ENCODE measurements around the gene ROBO1. TPM values are rescaled to one million over a fixed set of nuclear protein-coding genes. Genes with fewer than 3 reads are reported as not detected.

Gene ROBO1
- total RNA-seq, 1 donor from 2014 or later = 250 TPM

GRCh38 chr3:78839693-78840092, 928.1 kb downstream of the ROBO1 start:
- no peak for DNase-seq (ENCODE audit: low spot score)
- no peaks in the 10 kb centered on the region for H3K9me3 Mint-ChIP-seq (ENCODE audit: unreplicated experiment)
- H3K4me3 Mint-ChIP-seq (ENCODE audit: unreplicated experiment) = no peak overlapping the region
- TF ChIP-seq, protein P1, sequence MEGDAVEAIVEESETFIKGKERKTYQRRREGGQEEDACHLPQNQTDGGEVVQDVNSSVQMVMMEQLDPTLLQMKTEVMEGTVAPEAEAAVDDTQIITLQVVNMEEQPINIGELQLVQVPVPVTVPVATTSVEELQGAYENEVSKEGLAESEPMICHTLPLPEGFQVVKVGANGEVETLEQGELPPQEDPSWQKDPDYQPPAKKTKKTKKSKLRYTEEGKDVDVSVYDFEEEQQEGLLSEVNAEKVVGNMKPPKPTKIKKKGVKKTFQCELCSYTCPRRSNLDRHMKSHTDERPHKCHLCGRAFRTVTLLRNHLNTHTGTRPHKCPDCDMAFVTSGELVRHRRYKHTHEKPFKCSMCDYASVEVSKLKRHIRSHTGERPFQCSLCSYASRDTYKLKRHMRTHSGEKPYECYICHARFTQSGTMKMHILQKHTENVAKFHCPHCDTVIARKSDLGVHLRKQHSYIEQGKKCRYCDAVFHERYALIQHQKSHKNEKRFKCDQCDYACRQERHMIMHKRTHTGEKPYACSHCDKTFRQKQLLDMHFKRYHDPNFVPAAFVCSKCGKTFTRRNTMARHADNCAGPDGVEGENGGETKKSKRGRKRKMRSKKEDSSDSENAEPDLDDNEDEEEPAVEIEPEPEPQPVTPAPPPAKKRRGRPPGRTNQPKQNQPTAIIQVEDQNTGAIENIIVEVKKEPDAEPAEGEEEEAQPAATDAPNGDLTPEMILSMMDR (IDR thresholded peaks at IDR 0.05; ENCODE audit: unreplicated experiment) = no peak
- peak overlapping the region; percentile 3 for H3K27ac Mint-ChIP-seq (ENCODE audit: unreplicated experiment)
- no peaks in the 10 kb centered on the region for H3K36me3 Mint-ChIP-seq (ENCODE audit: low read depth, unreplicated experiment)
- H3K4me1 Mint-ChIP-seq (ENCODE audit: unreplicated experiment) = peaks cover 11% of the 10 kb centered on the region
- no peaks in the 10 kb centered on the region for H3K27me3 Mint-ChIP-seq (ENCODE audit: unreplicated experiment)

DNA sequence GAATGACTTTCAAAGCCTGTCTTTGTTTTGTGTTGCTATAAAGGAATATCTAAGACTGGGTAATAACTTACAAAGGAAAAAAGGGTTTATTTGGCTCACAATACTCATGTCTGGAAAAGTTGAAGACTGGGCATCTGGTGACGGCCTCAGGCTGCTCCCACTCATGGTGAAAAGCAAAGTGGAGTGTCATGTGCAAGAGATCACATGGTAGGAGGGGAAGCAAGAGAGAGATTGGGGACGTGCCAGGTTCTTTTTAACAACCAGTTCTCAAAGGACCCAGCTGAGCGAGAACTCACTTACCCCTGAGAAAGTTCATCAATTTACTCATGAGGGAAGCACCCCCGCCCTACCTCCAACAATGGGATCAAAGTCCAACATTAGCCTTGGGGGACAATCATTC, 929.4 kb downstream of the ROBO1 start:
- Mint-ChIP-seq H3K27me3 (ENCODE audit: unreplicated experiment) (no peaks in the 10 kb centered on the region), H3K36me3 (ENCODE audit: low read depth, unreplicated experiment) (no peaks in the 10 kb centered on the region), H3K4me3 (ENCODE audit: unreplicated experiment) (no peak overlapping the region), H3K9me3 (ENCODE audit: unreplicated experiment) (no peaks in the 10 kb centered on the region), H3K27ac (ENCODE audit: unreplicated experiment) (no peak overlapping the region), H3K4me1 (ENCODE audit: unreplicated experiment) (peaks cover 11% of the 10 kb centered on the region)
- no peak for DNase-seq (ENCODE audit: low spot score)
- TF ChIP-seq, protein P1 (IDR thresholded peaks at IDR 0.05; ENCODE audit: unreplicated experiment) = no peak

- H3K27ac Mint-ChIP-seq (ENCODE audit: unreplicated experiment) = no peak overlapping the region
- no peak overlapping the region for H3K4me3 Mint-ChIP-seq (ENCODE audit: unreplicated experiment)
- peaks cover 4% of the 10 kb centered on the region for H3K27me3 Mint-ChIP-seq (ENCODE audit: unreplicated experiment)
- H3K9me3 Mint-ChIP-seq (ENCODE audit: unreplicated experiment) = no peaks in the 10 kb centered on the region
- TF ChIP-seq, protein P1 (IDR thresholded peaks at IDR 0.05; ENCODE audit: unreplicated experiment) = no peak
- H3K4me1 Mint-ChIP-seq (ENCODE audit: unreplicated experiment) = peaks cover 20% of the 10 kb centered on the region
- DNase-seq (ENCODE audit: low spot score) = no peak
- no peaks in the 10 kb centered on the region for H3K36me3 Mint-ChIP-seq (ENCODE audit: low read depth, unreplicated experiment)
Observed at GRCh38 chr3:78834910-78835309, 932.9 kb downstream of the ROBO1 start.

DNA sequence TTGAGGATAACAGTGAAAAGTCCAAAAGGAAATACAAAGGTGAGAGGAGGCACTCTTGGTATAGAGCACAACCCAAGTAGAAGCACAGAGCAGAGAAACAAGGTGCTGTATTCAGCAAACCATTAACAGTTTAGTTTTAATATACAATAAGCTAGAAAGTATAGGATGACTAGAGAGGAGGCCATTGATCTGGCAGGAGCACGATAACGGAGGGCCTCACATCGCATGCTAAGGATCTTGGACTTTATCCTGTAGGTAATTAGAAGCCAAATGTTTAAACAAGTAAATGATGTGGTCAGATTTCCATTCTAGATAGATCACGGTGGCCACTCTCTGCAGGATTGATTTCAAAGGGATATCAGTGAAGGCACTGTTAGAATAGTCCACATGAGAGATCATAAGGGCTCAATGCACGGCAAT, 935.0 kb downstream of the ROBO1 start:
- H3K9me3 Mint-ChIP-seq (ENCODE audit: unreplicated experiment) = no peaks in the 10 kb centered on the region
- DNase-seq (ENCODE audit: low spot score) = no peak
- TF ChIP-seq, protein P1 (IDR thresholded peaks at IDR 0.05; ENCODE audit: unreplicated experiment) = no peak
- peaks cover 4% of the 10 kb centered on the region for H3K27me3 Mint-ChIP-seq (ENCODE audit: unreplicated experiment)
- no peak overlapping the region for H3K27ac Mint-ChIP-seq (ENCODE audit: unreplicated experiment)
- H3K36me3 Mint-ChIP-seq (ENCODE audit: low read depth, unreplicated experiment) = no peaks in the 10 kb centered on the region
- peaks cover 15% of the 10 kb centered on the region for H3K4me1 Mint-ChIP-seq (ENCODE audit: unreplicated experiment)
- H3K4me3 Mint-ChIP-seq (ENCODE audit: unreplicated experiment) = no peak overlapping the region

- no peaks in the 10 kb centered on the region for H3K9me3 Mint-ChIP-seq (ENCODE audit: unreplicated experiment)
- TF ChIP-seq, protein P1 (IDR thresholded peaks at IDR 0.05; ENCODE audit: unreplicated experiment) = no peak
- H3K27ac Mint-ChIP-seq (ENCODE audit: unreplicated experiment) = no peak overlapping the region
- DNase-seq (ENCODE audit: low spot score) = no peak
- H3K36me3 Mint-ChIP-seq (ENCODE audit: low read depth, unreplicated experiment) = peaks cover 4% of the 10 kb centered on the region
- peaks cover 15% of the 10 kb centered on the region for H3K4me1 Mint-ChIP-seq (ENCODE audit: unreplicated experiment)
- H3K27me3 Mint-ChIP-seq (ENCODE audit: unreplicated experiment) = peaks cover 6% of the 10 kb centered on the region
- H3K4me3 Mint-ChIP-seq (ENCODE audit: unreplicated experiment) = no peak overlapping the region
Observed at GRCh38 chr3:78831446-78831972, 936.3 kb downstream of the ROBO1 start.

Data from endothelial cell (in vitro differentiated cells).